DMS153 treated with DMSO at 0.1 percent for 48 hours (cell line): ENCODE results near the gene PCDHA12.
"Not testable (repeated sequence)": the region's sequence is repeated elsewhere in the genome, so short reads cannot be mapped to it uniquely, and the experiment has no call there.

Source experiments
- DNase-seq: peaks from one replicate; lab custom pipeline; 2025; ENCODE audit not compliant: unreplicated experiment; lab: John Stamatoyannopoulos, UW

Gene PCDHA12

GRCh38 chr5:140875085-140876065 is at the start of gene PCDHA12:
TSS of gene PCDHA12 (plus strand) at chr5:140875308. CDS start at chr5:140875473, 165 bp downstream.
- DNase-seq = peak; percentile 39

- DNase-seq = no peak
Observed at GRCh38 chr5:140827704-140828361, 47.3 kb upstream of the PCDHA12 start, which contains the start of gene PCDHA6. TSS of gene PCDHA6 (plus strand) at chr5:140827960. CDS start at chr5:140828092, 132 bp downstream.

DNA sequence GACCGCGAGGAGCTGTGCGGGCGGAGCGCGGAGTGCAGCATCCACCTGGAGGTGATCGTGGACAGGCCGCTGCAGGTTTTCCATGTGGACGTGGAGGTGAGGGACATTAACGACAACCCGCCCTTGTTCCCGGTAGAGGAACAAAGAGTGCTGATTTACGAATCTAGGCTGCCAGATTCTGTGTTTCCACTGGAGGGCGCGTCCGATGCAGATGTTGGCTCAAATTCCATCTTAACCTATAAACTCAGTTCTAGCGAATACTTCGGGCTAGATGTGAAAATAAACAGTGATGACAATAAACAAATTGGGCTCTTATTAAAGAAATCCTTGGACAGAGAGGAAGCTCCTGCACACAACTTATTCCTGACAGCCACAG is 46.8 kb upstream of the PCDHA12 start:
- DNase-seq = no peak

GRCh38 chr5:140829511-140830501 is 45.3 kb upstream of the PCDHA12 start:
- DNase-seq = not testable (repeated sequence)

- no peak for DNase-seq
Observed at GRCh38 chr5:140833993-140834392, 41.1 kb upstream of the PCDHA12 start, which contains the start of gene PCDHA7. TSS of gene PCDHA7 (plus strand) at chr5:140834269. CDS start at chr5:140834384, 115 bp downstream.

DNA sequence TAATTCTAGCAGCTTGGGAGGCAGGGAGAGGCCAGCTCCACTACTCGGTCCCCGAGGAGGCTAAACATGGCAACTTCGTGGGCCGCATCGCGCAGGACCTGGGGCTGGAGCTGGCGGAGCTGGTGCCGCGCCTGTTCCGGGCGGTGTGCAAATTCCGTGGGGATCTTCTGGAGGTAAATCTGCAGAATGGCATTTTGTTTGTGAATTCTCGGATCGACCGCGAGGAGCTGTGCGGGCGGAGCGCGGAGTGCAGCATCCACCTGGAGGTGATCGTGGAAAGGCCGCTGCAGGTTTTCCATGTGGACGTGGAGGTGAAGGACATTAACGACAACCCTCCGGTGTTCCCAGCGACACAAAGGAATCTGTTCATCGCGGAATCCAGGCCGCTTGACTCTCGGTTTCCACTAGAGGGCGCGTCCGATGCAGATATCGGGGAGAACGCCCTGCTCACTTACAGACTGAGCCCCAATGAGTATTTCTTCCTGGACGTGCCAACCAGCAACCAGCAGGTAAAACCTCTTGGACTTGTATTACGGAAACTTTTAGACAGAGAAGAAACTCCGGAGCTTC is 40.6 kb upstream of the PCDHA12 start:
- not testable (repeated sequence) for DNase-seq

DNA sequence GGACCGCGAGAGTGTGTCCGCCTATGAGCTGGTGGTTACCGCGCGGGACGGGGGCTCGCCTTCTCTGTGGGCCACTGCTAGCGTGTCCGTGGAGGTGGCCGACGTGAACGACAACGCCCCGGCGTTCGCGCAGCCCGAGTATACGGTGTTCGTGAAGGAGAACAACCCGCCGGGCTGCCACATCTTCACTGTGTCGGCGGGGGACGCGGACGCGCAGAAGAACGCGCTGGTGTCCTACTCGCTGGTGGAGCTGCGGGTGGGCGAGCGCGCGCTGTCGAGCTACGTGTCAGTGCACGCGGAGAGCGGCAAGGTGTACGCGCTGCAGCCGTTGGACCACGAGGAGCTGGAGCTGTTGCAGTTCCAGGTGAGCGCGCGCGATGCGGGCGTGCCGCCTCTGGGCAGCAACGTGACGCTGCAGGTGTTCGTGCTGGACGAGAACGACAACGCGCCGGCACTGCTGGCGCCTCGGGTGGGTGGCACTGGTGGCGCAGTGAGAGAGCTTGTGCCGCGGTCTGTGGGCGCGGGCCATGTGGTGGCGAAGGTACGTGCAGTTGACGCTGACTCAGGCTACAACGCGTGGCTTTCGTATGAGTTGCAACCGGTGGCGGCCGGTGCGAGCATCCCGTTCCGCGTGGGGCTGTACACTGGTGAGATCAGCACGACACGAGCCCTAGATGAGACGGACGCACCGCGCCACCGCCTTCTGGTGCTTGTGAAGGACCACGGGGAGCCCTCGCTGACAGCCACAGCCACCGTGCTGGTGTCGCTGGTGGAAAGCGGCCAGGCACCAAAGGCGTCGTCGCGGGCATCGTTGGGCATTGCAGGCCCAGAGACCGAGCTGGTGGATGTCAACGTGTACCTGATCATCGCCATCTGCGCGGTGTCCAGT is 39.2 kb upstream of the PCDHA12 start:
- no peak for DNase-seq

DNA sequence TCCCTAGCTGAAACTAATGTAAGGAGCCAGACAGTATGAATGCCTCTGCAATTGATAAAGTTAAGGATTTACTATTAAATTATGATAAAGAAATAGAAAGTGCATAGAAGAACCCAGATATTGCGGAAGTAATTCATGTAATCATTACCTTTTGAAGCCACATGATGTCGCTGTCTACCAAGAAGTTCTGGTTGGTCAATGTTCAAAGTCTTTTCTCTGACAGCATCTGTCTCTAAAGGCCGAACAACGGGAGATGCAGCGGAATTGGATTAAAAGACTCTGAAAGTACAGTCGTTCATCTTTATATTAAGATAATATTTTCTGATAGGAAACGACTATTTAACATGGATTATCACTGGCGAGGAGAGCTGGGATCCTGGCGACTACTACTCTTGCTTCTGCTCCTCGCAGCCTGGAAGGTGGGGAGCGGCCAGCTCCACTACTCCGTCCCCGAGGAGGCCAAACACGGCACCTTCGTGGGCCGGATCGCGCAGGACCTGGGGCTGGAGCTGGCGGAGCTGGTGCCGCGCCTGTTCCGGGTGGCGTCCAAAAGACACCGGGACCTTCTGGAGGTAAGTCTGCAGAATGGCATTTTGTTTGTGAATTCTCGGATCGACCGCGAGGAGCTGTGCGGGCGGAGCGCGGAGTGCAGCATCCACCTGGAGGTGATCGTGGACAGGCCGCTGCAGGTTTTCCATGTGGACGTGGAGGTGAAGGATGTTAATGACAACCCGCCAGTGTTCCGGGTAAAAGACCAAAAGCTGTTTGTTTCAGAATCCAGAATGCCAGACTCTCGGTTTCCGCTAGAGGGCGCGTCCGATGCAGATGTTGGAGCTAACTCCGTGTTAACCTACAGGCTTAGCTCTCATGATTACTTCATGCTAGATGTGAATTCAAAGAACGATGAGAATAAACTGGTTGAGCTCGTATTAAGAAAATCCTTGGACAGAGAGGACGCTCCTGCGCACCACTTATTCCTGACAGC is 33.8 kb upstream of the PCDHA12 start, which contains the start of gene PCDHA8:
PCDHA8 (plus strand) TSS at position 210 of the 985 bp plus-strand sequence; CDS start at position 345, 135 bp downstream.
- no peak for DNase-seq

DNA sequence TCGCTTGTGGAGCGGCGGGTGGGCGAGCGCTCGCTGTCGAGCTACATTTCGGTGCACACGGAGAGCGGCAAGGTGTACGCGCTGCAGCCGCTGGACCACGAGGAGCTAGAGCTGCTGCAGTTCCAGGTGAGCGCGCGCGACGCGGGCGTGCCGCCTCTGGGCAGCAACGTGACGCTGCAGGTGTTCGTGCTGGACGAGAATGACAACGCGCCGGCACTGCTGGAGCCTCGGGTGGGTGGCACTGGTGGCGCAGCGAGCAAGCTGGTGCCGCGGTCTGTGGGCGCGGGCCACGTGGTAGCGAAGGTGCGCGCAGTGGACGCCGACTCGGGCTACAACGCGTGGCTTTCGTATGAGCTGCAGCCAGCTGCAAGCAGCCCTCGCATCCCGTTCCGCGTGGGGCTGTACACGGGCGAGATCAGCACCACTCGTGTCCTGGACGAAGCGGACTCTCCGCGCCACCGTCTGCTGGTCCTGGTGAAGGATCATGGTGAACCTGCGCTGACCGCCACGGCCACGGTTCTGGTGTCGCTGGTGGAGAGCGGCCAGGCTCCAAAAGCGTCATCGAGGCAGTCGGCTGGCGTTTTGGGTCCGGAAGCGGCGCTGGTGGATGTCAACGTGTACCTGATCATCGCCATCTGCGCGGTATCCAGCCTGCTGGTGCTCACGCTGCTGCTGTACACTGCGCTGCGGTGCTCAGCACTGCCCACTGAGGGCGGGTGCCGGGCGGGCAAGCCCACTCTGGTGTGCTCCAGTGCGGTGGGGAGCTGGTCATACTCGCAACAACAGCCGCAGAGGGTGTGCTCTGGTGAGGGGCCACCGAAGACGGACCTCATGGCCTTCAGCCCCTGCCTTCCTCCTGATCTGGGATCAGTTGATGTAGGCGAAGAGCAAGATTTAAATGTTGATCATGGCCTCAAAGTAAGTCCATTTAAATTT is 32.0 kb upstream of the PCDHA12 start:
- DNase-seq = no peak

DNA sequence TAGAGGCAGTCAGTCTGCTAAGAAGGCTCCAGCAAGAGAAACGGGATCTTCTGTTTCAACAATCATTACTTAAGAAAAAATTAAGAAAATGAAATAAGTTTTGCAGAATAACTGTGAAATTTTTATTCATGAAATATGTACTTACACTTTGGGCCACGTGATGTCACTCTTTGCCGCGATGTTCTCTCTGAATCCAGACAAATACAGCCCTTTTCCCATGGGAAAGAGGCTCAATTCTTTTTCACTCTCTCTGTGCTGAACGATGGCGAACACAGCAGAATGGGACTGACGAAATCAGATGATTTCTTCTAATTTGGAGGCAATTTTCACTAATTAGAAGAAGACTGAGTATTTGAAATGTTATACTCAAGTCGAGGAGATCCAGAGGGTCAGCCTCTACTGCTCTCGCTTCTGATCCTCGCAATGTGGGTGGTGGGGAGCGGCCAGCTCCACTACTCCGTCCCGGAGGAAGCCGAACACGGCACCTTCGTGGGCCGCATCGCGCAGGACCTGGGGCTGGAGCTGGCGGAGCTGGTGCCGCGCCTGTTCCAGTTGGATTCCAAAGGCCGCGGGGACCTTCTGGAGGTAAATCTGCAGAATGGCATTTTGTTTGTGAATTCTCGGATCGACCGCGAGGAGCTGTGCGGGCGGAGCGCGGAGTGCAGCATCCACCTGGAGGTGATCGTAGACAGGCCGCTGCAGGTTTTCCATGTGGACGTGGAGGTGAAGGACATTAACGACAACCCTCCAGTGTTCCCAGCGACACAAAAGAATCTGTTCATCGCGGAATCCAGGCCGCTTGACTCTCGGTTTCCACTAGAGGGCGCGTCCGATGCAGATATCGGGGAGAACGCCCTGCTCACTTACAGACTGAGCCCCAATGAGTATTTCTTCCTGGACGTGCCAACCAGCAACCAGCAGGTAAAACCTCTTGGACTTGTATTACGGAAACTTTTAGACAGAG is 26.7 kb upstream of the PCDHA12 start, which contains the start of gene PCDHA9:
PCDHA9 (plus strand) TSS at position 244 of the 964 bp plus-strand sequence; CDS start at position 358, 114 bp downstream.
- DNase-seq = not testable (repeated sequence)

DNA sequence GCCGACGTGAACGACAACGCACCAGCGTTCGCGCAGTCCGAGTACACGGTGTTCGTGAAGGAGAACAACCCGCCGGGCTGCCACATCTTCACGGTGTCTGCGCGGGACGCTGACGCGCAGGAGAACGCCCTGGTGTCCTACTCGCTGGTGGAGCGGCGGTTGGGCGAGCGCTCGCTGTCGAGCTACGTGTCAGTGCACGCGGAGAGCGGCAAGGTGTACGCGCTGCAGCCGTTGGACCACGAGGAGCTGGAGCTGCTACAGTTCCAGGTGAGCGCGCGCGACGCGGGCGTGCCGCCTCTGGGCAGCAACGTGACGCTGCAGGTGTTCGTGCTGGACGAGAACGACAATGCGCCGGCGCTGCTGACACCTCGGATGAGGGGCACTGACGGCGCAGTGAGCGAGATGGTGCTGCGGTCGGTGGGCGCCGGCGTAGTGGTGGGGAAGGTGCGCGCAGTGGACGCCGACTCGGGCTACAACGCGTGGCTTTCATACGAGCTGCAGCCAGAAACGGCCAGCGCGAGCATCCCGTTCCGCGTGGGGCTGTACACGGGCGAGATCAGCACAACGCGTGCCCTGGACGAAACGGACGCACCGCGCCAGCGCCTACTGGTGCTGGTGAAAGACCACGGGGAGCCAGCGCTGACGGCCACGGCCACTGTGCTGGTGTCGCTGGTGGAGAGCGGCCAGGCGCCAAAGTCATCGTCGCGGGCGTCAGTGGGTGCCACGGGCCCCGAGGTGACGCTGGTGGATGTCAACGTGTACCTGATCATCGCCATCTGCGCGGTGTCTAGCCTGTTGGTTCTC is 25.1 kb upstream of the PCDHA12 start:
- not testable (repeated sequence) for DNase-seq

DNA sequence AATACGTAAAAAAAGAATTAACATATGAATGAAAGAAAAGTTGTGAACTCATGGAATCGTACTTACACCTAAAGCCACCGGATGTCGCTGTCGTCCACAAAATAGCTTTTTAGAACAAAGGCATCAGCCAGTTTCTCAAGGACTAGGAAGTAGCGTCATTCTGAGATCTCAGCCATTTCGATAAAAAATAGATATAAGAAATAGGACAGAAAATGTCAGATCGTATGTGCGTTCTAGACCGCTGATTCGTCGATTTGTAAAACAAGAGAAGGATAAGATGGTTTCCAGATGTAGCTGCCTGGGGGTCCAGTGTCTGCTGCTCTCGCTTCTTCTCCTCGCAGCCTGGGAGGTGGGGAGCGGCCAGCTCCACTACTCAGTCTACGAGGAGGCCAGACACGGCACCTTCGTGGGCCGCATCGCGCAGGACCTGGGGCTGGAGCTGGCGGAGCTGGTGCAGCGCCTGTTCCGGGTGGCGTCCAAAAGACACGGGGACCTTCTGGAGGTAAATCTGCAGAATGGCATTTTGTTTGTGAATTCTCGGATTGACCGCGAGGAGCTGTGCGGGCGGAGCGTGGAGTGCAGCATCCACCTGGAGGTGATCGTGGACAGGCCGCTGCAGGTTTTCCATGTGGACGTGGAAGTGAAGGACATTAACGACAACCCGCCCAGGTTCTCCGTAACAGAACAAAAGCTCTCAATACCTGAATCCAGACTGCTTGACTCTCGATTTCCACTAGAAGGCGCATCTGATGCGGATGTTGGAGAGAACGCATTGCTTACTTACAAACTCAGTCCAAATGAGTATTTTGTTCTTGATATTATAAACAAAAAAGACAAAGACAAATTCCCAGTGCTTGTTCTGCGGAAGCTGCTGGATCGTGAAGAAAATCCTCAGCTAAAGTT is 19.1 kb upstream of the PCDHA12 start, which contains the start of gene PCDHA10:
PCDHA10 (plus strand) TSS at position 126 of the 903 bp plus-strand sequence; CDS start at position 278, 152 bp downstream.
- DNase-seq = no peak

GRCh38 chr5:140857177-140857986 is 17.7 kb upstream of the PCDHA12 start:
- no peak for DNase-seq
